NCI-H187 treated with DMSO at 0.1 percent for 48 hours (cell line): ENCODE data around the gene CPSF4L.

ENCODE experiments used
- DNase-seq: peaks from one replicate; lab custom pipeline; 2025; lab: John Stamatoyannopoulos, UW

Gene CPSF4L

GRCh38 chr17:73232587-73233373, 28.9 kb downstream of the CPSF4L start:
- no peak for DNase-seq

GRCh38 chr17:73231841-73232586, 29.7 kb downstream of the CPSF4L start:
- peak; percentile 72 for DNase-seq

GRCh38 chr17:73231395-73231794, 30.3 kb downstream of the CPSF4L start:
- DNase-seq: no peak

- DNase-seq: no peak
Observed at GRCh38 chr17:73230088-73230487, 31.6 kb downstream of the CPSF4L start.

GRCh38 chr17:73228748-73229236, 32.9 kb downstream of the CPSF4L start:
- DNase-seq: no peak

- DNase-seq: no peak
Observed at GRCh38 chr17:73227944-73228343, 33.7 kb downstream of the CPSF4L start.

GRCh38 chr17:73227379-73227778, 34.3 kb downstream of the CPSF4L start:
- DNase-seq: no peak

- DNase-seq: no peak
Observed at GRCh38 chr17:73226556-73227172, 35.0 kb downstream of the CPSF4L start.

GRCh38 chr17:73224663-73225305, 36.9 kb downstream of the CPSF4L start:
- no peak for DNase-seq

GRCh38 chr17:73224237-73224636, 37.4 kb downstream of the CPSF4L start:
- no peak for DNase-seq

GRCh38 chr17:73223626-73224230, 38.0 kb downstream of the CPSF4L start:
- no peak for DNase-seq

- no peak for DNase-seq
Observed at GRCh38 chr17:73215447-73215846, 46.2 kb downstream of the CPSF4L start.

GRCh38 chr17:73214851-73215250, 46.8 kb downstream of the CPSF4L start:
- no peak for DNase-seq

- no peak for DNase-seq
Observed at GRCh38 chr17:73214008-73214407, 47.7 kb downstream of the CPSF4L start.

- no peak for DNase-seq
Observed at GRCh38 chr17:73211745-73212144, 49.9 kb downstream of the CPSF4L start.

- no peak for DNase-seq
Observed at GRCh38 chr17:73210002-73210678, 51.5 kb downstream of the CPSF4L start.

- no peak for DNase-seq
Observed at GRCh38 chr17:73209436-73209835, 52.2 kb downstream of the CPSF4L start.

- no peak for DNase-seq
Observed at GRCh38 chr17:73208139-73208827, 53.4 kb downstream of the CPSF4L start.

- peak; percentile 52 for DNase-seq
Observed at GRCh38 chr17:73205459-73205961, 56.2 kb downstream of the CPSF4L start.

- no peak for DNase-seq
Observed at GRCh38 chr17:73203788-73204479, 57.7 kb downstream of the CPSF4L start.
